Panc1 (cell line): ENCODE results near the gene MLST8. TPM values are rescaled to one million over a fixed set of nuclear protein-coding genes. Genes with fewer than 3 reads are reported as not detected.
"Not testable (repeated sequence)": the region's sequence is repeated elsewhere in the genome, so short reads cannot be mapped to it uniquely, and the experiment has no call there.

Experiments
- ATAC-seq: fragments of 200-7000 bp; cut with Tn5 transposase; 2 replicates; pipeline ENCODE4 v1.9.1; 2020; ENCODE audit warnings: mild to moderate bottlenecking, moderate library complexity
- BruUV-seq: library from RNA; stranded (reverse); fragments of 400-500 nt; replicated peaks from 2 replicates; lab custom pipeline; 2021; lab: Mats Ljungman, UMichigan
- CTCF ChIA-PET: fragments of 300-600 bp; sonication (Branson Sonifier 250); formaldehyde crosslinking; loops from one replicate; lab custom pipeline; 2022; ENCODE audit warnings: antibody characterized with exemption; lab: Charles Lee
- POLR2A ChIA-PET: fragments of 300-600 bp; sonication (Branson Sonifier 250); formaldehyde crosslinking; loops from one replicate; lab custom pipeline; 2022; ENCODE audit warnings: antibody characterized with exemption; lab: Charles Lee
- DNase-seq: peaks from one replicate; pipeline ENCODE4 v3.0.0-alpha.2; 2010; ENCODE audit warnings: low read depth, low spot score
- H3K27ac ChIP-seq: 2 replicates; pipeline ENCODE4 v1.5.1; 2011; ENCODE audit warnings: mild to moderate bottlenecking, low read length, inconsistent platforms
- H3K27me3 ChIP-seq: fragments of 200-500 bp; sonication (Bioruptor generic); 2 replicates; pipeline ENCODE4 v1.6.0; 2014; ENCODE audit warnings: low read length, inconsistent platforms; ENCODE audit not compliant: control insufficient read depth, insufficient read depth
- H3K36me3 ChIP-seq: fragments of 200-500 bp; sonication (Bioruptor generic); 2 replicates; pipeline ENCODE4 v1.5.1; 2014; ENCODE audit warnings: inconsistent platforms, mild to moderate bottlenecking, low read length, moderate library complexity; ENCODE audit not compliant: control insufficient read depth, insufficient read depth
- H3K4me1 ChIP-seq: 2 replicates; pipeline ENCODE4 v1.5.1; 2011; ENCODE audit warnings: inconsistent platforms, mild to moderate bottlenecking, low read length, moderate library complexity; ENCODE audit not compliant: control insufficient read depth, insufficient read depth
- H3K4me3 ChIP-seq, 2 experiments: 2 replicates each; pipeline ENCODE4 v1.5.1; 2011 to 2012; ENCODE audit warnings: low read depth in 2 of 2, low read length in 2 of 2, mild to moderate bottlenecking in 2 of 2, inconsistent platforms in 1 of 2, moderate library complexity in 1 of 2
- H3K9me3 ChIP-seq: fragments of 200-500 bp; sonication (Bioruptor generic); 2 replicates; pipeline ENCODE4 v1.5.1; 2014; ENCODE audit warnings: low read depth, mild to moderate bottlenecking, inconsistent platforms, low read length, moderate library complexity; ENCODE audit not compliant: control insufficient read depth, insufficient read depth
- CTCF ChIP-seq: fragments of 450-650 bp; IDR thresholded peaks from 2 replicates; pipeline ENCODE4 v1.5.1; 2017; ENCODE audit warnings: mild to moderate bottlenecking
- POLR2AphosphoS5 ChIP-seq: IDR thresholded peaks from 2 replicates; pipeline ENCODE4 v1.6.1; 2012; ENCODE audit warnings: mild to moderate bottlenecking, low read depth, low read length, moderate library complexity
- REST ChIP-seq, 2 experiments: IDR thresholded peaks; 2 replicates each; pipeline ENCODE4 v1.6.1; 2011 to 2012; ENCODE audit warnings: low read depth in 2 of 2, control low read depth in 1 of 2, low read length in 1 of 2, mild to moderate bottlenecking in 1 of 2, moderate library complexity in 1 of 2; ENCODE audit not compliant: insufficient read depth in 1 of 2
- SIN3A ChIP-seq: IDR thresholded peaks from 2 replicates; pipeline ENCODE4 v1.6.1; 2012; ENCODE audit warnings: low read depth, mild to moderate bottlenecking, low read length, moderate library complexity, borderline replicate concordance; ENCODE audit not compliant: insufficient read depth
- TCF7L2 ChIP-seq: IDR thresholded peaks from 2 replicates; pipeline ENCODE4 v1.6.1; 2011; ENCODE audit warnings: mild to moderate bottlenecking, low read depth, low read length, inconsistent platforms
- in situ Hi-C: cut with HindIII; loops from 2 replicates; pipeline ENCODE4 v1.10.0; 2016; ENCODE audit warnings: low sequenced_read_pairs, low pct_unique_long_range_greater_than_20kb
- intact Hi-C: fragments of 100-400 bp; cut with micrococcal nuclease; formaldehyde crosslinking; loops from one replicate; pipeline ENCODE4 v1.10.0; 2022; ENCODE audit not compliant: unreplicated experiment
- total RNA-seq: library from RNA; stranded (reverse); gene quantifications from one replicate; pipeline ENCODE4 v1.2.1, GENCODE V29; 2021; ENCODE audit not compliant: unreplicated experiment

MLST8 gene
- total RNA-seq, 1 experiment from 2014 or later, result 91.1 TPM

- no peak overlapping the region for H3K4me3 ChIP-seq
- H3K27me3 ChIP-seq, result no peaks in the 10 kb centered on the region
- ChIA-PET POLR2A (interaction anchor here (0.5 kb wide), 1 partner anchor 49 kb away, joined by 4 read pairs; no protein-coding TSS in a partner anchor), CTCF (no interaction called here)
- intact Hi-C loops (no loop called here), in situ Hi-C loops (no loop called here)
- peaks cover 5% of the 10 kb centered on the region for H3K4me1 ChIP-seq
- no peak for TF ChIP-seq POLR2AphosphoS5
- DNase-seq (no peak), ATAC-seq (no peak)
- H3K9me3 ChIP-seq, result no peaks in the 10 kb centered on the region
- H3K36me3 ChIP-seq, result no peaks in the 10 kb centered on the region
- no peak overlapping the region for H3K27ac ChIP-seq
- no TSS peak for BruUV-seq
These were observed 4.9 kb upstream of the MLST8 start for GRCh38 chr16:2200313-2200712.

GRCh38 chr16:2203119-2203688, 2.0 kb upstream of the MLST8 start:
- H3K36me3 ChIP-seq, BruUV-seq, H3K4me1 ChIP-seq, H3K27me3 ChIP-seq, ATAC-seq, H3K9me3 ChIP-seq, in situ Hi-C loops, H3K27ac ChIP-seq, DNase-seq, CTCF ChIA-PET, H3K4me3 ChIP-seq, intact Hi-C loops: not testable (repeated sequence)
- POLR2A ChIA-PET, result interaction anchor here (0.7 kb wide), 3 partner anchors 12 to 243 kb away, joined by 3 to 5 read pairs (median 3); no protein-coding TSS in a partner anchor

- Histone ChIP-seq H3K27me3 (no peaks in the 10 kb centered on the region), H3K36me3 (no peaks in the 10 kb centered on the region; the same call in 1 of the 2 replicates), H3K9me3 (no peaks in the 10 kb centered on the region), H3K27ac (peak overlapping the region; percentile 93), H3K4me3 (peak overlapping the region; percentile 61 to 73), H3K4me1 (peaks cover 7% of the 10 kb centered on the region)
- ChIA-PET POLR2A (interaction anchor here (0.6 kb wide), 1 partner anchor 23 kb away, joined by 5 read pairs; no protein-coding TSS in a partner anchor), CTCF (no interaction called here)
- TSS peak; percentile 83 for BruUV-seq
- intact Hi-C loops, result no loop called here
- in situ Hi-C loops, result no loop called here
- TF ChIP-seq CTCF (no peak), TCF7L2 (no peak), POLR2AphosphoS5 (no peak), SIN3A (no peak), REST (IDR thresholded peaks at IDR 0.05; ENCODE audit: insufficient read depth in 1 of 2, low read depth in 2 of 2, low read length in 1 of 2) (no peak)
- DNase-seq, result no peak
- ATAC-seq, result no peak
These were observed 694 bp upstream of the MLST8 start for GRCh38 chr16:2204416-2205103.
